Right lung (tissue), 5 donors: ENCODE measurements around the gene PTGDR. TPM values are rescaled to one million over a fixed set of nuclear protein-coding genes. Genes with fewer than 3 reads are reported as not detected.

Experiments used
- DNase-seq, 2 donors: peaks; one replicate each; pipeline ENCODE4 v3.0.0-alpha.2; 2013
- polyA plus RNA-seq, 5 donors: library from polyadenylated mRNA; unstranded; fragments of 120-200 nt; gene quantifications; one replicate each; pipeline versions ENCODE4 v1.2.1 to v1.2.3, GENCODE V29; 2013; ENCODE audit warnings: inconsistent platforms in 1 of 5, low replicate concordance in 1 of 5; ENCODE audit not compliant: insufficient read length in 5 of 5, insufficient read depth in 1 of 5

The PTGDR gene
- polyA plus RNA-seq, 5 donors, result 0.21 to 0.49 (median 0.26) TPM

GRCh38 chr14:52263190-52263589 is 4.3 kb upstream of the PTGDR start:
- DNase-seq, result no peak

GRCh38 chr14:52265253-52265652 is 2.2 kb upstream of the PTGDR start:
- no peak for DNase-seq

- DNase-seq, result no peak
Measured at GRCh38 chr14:52266179-52266578, 1.3 kb upstream of the PTGDR start.

GRCh38 chr14:52266782-52267181 is 716 bp upstream of the PTGDR start:
- DNase-seq, result no peak

- peak in 1 of 2 donors; percentile 8 for DNase-seq
Measured at GRCh38 chr14:52268279-52269061, 972 bp downstream of the PTGDR start.

- DNase-seq, result no peak
Measured at GRCh38 chr14:52269100-52269499, 1.6 kb downstream of the PTGDR start.

- DNase-seq, result no peak
Measured at GRCh38 chr14:52269982-52270381, 2.5 kb downstream of the PTGDR start.

GRCh38 chr14:52271538-52271937 is 4.0 kb downstream of the PTGDR start:
- DNase-seq, result no peak

GRCh38 chr14:52272375-52272774 is 4.9 kb downstream of the PTGDR start:
- DNase-seq, result no peak

- no peak for DNase-seq
Measured at GRCh38 chr14:52275372-52275771, 7.9 kb downstream of the PTGDR start.

GRCh38 chr14:52277552-52277951 is 10.1 kb downstream of the PTGDR start:
- no peak for DNase-seq

GRCh38 chr14:52279408-52279807 is 11.9 kb downstream of the PTGDR start:
- no peak for DNase-seq

- DNase-seq, result no peak
Measured at GRCh38 chr14:52283099-52283498, 15.6 kb downstream of the PTGDR start.

- DNase-seq, result no peak
Measured at GRCh38 chr14:52286661-52287649, 19.5 kb downstream of the PTGDR start.

- DNase-seq, result no peak
Measured at GRCh38 chr14:52296378-52296777, 28.9 kb downstream of the PTGDR start.

GRCh38 chr14:52298795-52299194 is 31.3 kb downstream of the PTGDR start:
- DNase-seq, result no peak

- peak in 1 of 2 donors; percentile 51 for DNase-seq
Measured at GRCh38 chr14:52299692-52300278, 32.3 kb downstream of the PTGDR start.

- no peak for DNase-seq
Measured at GRCh38 chr14:52303236-52303635, 35.7 kb downstream of the PTGDR start.

- DNase-seq, result no peak
Measured at GRCh38 chr14:52304248-52304904, 36.9 kb downstream of the PTGDR start.

GRCh38 chr14:52305014-52305413 is 37.5 kb downstream of the PTGDR start:
- DNase-seq, result no peak

- no peak for DNase-seq
Measured at GRCh38 chr14:52307376-52307775, 39.9 kb downstream of the PTGDR start.

- DNase-seq, result no peak
Measured at GRCh38 chr14:52307905-52308304, 40.4 kb downstream of the PTGDR start.
